GM18907 (cell line): ENCODE results near the gene GPD1.
"Not testable (repeated sequence)": the region's sequence is repeated elsewhere in the genome, so short reads cannot be mapped to it uniquely, and the experiment has no call there.

Source experiments
- ATAC-seq: cut with Tn5 transposase; IDR thresholded peaks from one replicate; pipeline ENCODE4 v1.9.1; 2021; ENCODE audit warnings: mild to moderate bottlenecking, moderate library complexity; ENCODE audit not compliant: unreplicated experiment

GPD1 gene

DNA sequence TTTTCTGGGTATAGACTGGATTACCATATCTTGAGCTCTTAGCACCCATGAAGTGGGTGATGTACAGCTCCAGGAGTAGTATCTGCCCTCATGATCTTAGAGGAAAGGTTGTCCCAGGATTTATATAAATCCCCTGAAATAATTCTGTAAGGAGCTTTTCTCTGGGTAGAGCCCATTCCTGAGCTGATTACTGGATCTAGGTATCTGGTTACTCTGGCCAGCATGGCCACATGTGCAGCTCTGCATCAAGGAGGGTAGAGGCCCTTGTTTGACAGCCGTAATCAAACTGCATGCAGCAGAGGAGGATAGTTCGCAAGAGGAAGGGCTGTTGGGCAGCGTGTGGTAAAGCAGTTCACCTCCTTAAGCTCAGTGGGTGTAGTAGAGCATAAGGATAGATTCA, 16.7 kb downstream of the GPD1 start:
- no peak for ATAC-seq

DNA sequence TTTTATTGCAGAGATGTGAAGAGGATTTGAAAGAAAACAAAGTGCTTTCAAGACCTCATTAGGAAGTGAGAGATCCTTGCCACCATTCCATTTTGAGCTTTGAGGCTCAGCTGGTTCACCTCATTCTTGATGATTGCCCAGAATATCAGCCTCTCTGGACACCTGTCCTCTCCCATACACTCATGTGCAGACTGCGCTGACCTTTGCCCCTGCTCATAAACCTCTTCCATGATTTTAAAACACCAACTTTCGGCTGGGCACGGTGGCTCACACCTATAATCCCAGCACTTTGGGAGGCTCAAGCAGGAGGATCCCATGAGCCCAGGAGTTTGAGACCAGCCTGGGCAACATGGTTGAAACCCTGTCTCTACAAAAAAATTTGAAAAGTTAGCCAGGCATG, 17.1 kb downstream of the GPD1 start:
- no peak for ATAC-seq

DNA sequence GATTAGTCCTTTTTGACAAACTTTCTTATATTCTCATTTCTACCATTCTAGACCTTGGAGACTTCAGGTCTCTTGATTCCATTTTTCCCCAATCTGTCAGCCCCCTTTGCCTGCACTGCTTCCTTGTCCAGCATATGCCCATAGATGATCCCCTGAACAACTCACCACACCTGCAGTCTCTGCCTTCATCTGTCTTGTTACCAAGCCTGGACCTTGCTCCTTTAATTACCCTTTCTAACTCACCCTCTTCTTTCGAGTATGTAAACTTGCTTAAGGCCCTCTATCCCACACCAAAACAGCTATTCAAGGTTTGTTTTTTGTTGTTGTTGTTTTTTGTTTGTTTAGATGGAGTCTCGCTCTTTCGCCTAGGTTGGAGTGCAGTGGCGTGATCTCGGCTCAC, 17.8 kb downstream of the GPD1 start:
- ATAC-seq: no peak

DNA sequence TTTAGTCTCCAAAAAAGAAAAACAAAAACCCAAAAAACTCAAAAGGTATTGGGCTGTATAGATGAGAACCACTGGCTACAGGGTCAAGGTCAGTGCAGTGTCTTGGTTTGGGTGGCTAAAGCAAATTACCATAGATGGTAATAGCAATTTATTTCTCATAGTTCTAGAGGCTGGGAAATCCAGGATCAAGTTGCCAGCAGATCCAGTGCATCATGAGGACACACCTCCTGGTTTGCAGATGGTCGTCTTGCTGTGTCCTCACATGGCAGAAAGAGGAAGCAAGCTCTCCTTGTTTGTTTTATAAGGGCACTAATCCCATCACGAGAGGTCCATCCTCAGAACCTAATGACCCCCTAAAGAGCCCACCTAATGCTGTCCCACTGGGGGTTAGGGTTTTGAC, 19.4 kb downstream of the GPD1 start:
- no peak for ATAC-seq

DNA sequence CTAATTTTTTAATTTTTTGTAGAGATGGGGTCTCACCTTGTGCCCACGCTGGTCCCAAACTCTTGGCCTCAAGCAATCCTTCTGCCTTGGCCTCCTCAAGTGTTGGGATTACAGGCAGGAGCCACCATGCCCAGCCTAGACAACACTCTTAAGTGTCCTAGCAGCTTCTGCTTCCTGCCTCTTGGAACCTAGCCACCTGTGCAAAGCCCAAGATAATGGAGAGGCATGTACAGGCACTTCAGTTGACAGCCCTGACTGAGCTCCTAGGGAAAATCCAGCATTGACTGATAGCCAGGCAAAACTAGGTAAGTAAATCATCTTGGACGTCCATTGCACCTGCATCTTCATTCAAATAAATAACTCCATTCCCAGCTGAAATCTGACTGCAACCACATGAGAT, 23.7 kb downstream of the GPD1 start:
- ATAC-seq: no peak

DNA sequence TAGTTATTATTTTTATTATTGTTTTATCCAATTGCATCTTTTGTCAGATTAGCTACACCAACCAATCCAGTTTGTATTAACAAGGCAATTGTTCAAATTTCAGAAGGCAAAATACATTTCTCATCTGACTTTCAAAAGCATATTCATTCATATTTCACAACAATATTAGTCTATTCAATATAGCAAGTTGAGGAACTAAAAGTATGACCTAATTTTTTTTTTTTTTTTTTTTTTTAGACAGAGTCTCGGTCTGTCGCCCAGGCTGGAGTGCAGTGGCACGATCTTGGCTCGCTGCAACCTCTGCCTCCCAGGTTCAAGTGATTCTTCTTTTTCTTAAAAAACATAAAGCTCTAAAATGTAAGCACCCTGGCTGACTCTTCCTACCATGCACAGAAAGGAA, 25.5 kb downstream of the GPD1 start:
- ATAC-seq: no peak

DNA sequence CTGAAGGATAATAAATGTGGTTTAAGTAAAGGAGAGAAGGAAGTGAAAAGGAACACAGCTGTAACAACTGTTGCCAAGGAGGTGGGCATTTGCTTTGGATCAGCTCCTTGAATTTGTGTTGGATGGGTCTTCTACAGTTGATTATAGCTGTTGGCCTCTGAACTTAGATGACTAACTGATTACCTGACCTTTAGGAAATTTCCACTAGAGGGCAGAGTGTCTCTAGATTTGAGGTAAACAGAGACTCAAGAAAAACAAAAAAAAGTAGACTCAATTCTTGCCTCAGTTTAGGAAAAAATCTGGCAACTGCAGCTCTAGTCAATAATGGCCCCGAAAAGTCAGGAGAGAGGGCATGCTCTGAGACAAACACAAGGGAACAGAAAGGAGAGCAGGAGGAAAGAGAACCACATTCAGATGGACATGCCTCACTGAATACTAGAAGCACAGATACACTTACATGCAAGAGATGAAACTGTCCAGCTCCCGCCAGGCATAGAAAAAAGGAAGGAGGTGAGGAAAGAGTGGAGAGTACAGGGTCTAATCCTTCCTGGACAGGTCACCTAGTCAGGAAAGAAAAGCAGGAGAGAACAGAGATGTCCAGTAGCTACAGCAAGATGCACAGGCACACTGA, 28.8 kb downstream of the GPD1 start:
- ATAC-seq: no peak

DNA sequence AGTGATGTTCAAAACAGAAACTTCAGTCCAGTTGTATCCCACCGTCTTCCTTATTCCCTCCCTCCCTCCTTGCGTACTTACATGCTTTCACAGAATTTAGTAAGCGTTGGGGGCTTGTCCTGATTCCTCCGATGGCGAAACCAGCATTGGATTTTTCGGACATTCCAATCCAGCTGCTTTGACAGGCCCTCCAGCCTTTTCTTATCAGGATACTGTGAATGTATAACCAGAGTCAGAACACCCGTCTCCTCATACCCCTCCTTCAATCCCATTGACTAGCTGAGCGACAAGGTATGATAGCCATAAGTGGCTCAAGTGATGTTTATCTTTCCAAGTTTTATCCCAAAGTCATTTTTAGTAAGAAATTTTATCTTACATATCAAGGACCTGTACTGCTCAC, 39.2 kb downstream of the GPD1 start:
- ATAC-seq: no peak

DNA sequence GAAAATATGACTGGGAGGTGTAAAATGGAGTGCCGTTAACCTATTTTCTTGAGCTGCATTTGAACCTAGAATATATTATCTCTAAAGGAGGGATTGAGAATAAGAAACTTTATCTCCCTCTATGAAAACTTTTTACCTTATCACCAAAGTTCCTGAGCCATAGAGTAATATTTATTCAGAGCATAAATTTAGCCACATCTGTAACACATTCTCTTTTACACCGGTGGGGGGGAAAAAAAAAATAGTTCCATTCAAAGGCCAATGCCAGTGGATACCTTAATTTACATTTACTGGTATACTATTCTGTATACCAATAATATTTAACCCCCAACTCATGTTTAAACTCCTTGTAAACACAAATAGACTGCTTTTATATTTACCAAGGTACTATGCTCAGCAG, 41.6 kb downstream of the GPD1 start:
- no peak for ATAC-seq

DNA sequence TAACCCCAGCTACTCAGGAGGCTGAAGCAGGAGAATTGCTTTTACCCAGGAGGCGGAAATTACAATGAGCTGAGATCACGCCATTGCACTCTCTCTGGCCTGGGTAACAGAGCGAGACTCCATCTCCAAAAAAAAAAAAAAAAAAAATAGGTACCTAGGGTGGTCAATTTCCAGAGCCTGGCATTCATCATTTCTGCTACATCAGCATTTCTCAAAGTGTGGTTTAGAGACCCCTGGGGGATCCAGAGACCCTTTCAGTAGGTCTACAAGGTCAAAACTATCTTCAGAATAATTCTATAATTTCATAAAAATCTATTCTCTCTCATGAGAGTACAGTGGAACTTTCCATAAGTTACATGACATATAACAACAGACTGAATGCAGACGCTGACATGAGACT, 43.5 kb downstream of the GPD1 start:
- no peak for ATAC-seq

DNA sequence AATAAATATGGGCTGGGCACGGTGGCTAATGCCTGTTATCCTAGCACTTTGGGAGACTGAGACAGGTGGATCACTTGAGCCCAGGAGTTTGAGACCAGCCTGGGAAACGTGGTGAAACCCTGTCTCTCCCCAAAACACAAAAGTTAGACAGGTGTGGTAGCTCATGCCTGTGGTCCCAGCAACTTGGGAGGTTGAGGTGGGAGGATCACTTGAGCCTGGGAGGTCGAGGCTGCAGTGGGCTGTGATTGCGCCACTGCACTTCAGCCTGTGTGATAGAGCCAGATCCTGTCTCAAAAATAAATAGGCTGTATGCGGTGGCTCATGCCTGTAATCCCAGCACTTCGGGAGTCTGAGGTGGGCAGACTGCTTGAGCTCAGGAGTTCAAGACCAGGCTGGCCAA, 44.2 kb downstream of the GPD1 start:
- not testable (repeated sequence) for ATAC-seq

DNA sequence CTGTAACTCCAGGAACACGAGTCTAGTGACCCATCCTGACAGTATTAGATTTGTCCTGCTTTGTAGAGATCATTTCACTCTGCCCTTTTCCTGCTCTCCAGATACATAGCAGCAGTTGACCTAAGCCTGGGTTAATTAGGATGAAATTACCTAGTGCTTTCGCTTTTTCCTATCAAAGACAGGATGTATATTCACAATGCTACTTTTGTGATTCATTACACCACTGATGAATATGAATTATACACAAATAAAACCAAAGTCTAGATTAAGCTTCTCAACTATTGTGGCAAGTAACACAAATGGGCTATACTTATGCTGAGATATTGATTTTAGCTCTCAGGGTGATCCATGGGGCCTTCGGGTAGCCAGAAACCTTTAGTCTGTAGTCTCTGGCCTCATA, 45.5 kb downstream of the GPD1 start:
- no peak for ATAC-seq

DNA sequence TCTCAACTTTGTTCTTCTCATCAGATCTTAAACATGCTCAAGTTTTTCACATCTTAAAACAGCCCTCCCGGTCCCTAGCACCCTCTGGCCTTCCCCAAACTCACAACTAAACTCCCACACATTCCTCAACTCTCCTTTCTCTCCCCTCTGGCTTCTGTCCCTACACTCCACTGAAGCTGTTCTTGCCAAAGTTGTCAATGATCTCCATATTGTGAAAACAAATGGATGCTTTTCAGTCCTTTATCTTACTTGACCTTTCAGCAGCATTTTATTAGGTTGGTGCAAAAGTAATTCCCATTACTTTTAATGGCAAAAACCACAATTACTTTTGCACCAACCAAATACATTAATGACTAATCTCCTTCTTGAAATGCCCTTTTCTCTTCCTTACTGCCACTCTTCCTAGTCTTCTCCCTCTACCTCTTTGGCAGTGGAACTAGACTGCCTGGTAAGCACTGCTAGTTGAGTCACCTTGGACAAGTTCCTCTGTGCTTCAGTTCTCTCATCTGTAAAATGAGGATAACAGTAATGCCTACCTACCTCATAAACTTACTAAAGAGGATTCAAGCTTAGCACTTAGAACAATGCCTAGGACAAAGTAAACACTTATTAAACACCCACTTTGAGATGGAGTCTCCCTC, 47.4 kb downstream of the GPD1 start:
- ATAC-seq: no peak

DNA sequence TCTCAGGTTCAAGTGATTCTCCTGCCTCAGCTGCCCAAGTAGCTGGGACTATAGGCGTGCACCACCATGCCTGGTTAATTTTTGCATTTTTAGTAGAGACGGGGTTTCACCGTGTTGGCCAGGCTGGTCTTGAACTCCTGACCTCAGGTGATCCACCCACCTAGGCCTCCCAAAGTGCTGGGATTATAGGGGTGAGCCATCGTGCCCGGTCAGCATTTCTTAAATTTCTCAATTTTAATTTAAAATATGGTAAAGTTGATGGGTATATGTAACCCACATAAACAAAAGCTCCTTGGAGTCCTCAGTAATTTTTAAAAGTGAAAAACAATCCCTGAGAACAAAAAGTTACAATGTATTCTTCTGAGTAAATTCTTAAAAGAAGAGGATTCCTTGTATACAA, 51.1 kb downstream of the GPD1 start:
- not testable (repeated sequence) for ATAC-seq

DNA sequence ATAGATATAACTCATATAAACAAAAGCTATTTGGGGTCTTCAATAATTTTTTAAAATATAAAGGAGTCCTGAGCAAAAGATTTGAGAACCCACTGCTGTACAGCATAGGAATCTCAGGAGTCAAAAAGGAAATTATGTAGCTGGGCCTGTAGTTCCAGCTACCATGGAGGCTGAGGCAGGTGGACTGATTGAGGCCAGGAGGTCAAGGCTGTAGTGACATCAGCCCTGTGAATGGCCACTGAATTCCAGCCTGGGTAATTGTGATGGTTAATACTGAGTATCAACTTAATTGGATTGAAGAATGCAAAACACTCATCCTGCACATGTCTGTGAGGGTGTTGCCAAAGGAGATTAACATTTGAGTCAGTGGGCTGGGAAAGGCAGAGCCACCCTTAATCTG, 52.8 kb downstream of the GPD1 start:
- no peak for ATAC-seq

DNA sequence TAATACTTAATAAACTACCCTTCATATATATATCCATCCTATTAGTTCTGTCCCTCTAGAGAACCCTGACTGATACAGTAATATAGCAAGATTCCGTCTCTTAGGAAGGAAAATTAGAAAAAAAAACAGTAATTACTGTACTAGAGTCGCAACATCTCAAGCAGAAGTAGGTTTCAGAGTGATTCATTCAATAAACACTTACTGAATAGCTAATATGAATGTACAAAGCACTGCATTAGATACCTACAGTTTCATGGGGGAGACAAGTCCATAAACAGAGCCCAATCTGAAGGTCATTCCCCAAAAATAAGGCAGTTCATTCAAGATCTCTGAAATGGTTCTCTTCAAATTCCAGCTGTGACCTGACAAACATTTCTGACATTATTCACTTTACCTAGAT, 53.5 kb downstream of the GPD1 start:
- no peak for ATAC-seq

DNA sequence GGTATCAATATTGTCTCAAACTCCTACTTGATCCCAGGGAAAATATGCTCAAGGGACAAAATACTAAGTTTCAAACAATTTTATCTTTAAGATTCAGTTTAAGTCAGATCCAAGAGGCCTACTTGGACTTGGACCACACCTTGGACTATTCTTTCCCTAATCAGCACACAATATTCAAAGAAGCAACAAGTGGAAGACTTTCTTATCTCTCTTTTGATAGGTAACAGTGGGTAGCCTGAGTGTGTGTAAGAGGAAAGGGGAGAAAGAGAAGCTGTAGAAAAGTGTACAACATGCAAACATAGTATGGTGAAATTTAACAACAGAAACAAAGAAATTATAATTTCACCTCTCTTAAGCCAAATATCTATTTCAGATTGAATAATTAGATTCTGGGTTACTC, 56.8 kb downstream of the GPD1 start:
- ATAC-seq: no peak
